Glutamatergic neuron (in vitro differentiated cells): ENCODE measurements around the gene TBC1D22B. TPM values are rescaled to one million over a fixed set of nuclear protein-coding genes. Genes with fewer than 3 reads are reported as not detected.

Source experiments
- DNase-seq: peaks from one replicate; pipeline ENCODE4 v3.0.0; 2022
- H3K27ac Mint-ChIP-seq: one replicate; pipeline ENCODE4 v1.8.0; 2020; ENCODE audit warnings: mild to moderate bottlenecking, mixed read lengths, inconsistent platforms; ENCODE audit not compliant: unreplicated experiment
- H3K27me3 Mint-ChIP-seq: one replicate; pipeline ENCODE4 v1.8.0; 2020; ENCODE audit warnings: mild to moderate bottlenecking, moderate library complexity, mixed read lengths, inconsistent platforms; ENCODE audit not compliant: unreplicated experiment
- H3K36me3 Mint-ChIP-seq: one replicate; pipeline ENCODE4 v1.8.0; 2020; ENCODE audit warnings: mild to moderate bottlenecking, mixed read lengths, inconsistent platforms; ENCODE audit not compliant: unreplicated experiment
- H3K4me1 Mint-ChIP-seq: one replicate; pipeline ENCODE4 v1.8.0; 2020; ENCODE audit warnings: mild to moderate bottlenecking, low read depth, mixed read lengths, inconsistent platforms; ENCODE audit not compliant: unreplicated experiment
- H3K4me3 Mint-ChIP-seq: one replicate; pipeline ENCODE4 v1.8.0; 2020; ENCODE audit warnings: mild to moderate bottlenecking, mixed read lengths, inconsistent platforms; ENCODE audit not compliant: unreplicated experiment
- H3K9me3 Mint-ChIP-seq: one replicate; pipeline ENCODE4 v1.8.0; 2020; ENCODE audit warnings: mild to moderate bottlenecking, moderate library complexity, mixed read lengths, inconsistent platforms; ENCODE audit not compliant: unreplicated experiment
- CTCF ChIP-seq: fragments of 200-600 bp; sonication (generic); IDR thresholded peaks from one replicate; pipeline ENCODE4 v1.5.0; 2021; ENCODE audit not compliant: partially characterized antibody, unreplicated experiment
- total RNA-seq: library from RNA; stranded (reverse); fragmentation: NEBNext Ultra II Directional; extraction: Animal tissue kit (Norgen Biotek cat#: 25700); gene quantifications from one replicate; pipeline ENCODE4 v1.2.1, GENCODE V29; 2021; ENCODE audit not compliant: unreplicated experiment

Gene TBC1D22B
- total RNA-seq, 1 donor from 2014 or later = 10.2 TPM

GRCh38 chr6:37354526-37355384 is 97.2 kb downstream of the TBC1D22B start:
- H3K9me3 Mint-ChIP-seq = peaks cover 4% of the 10 kb centered on the region
- peak overlapping the region; percentile 95 for H3K4me3 Mint-ChIP-seq
- H3K27ac Mint-ChIP-seq = no peak overlapping the region
- H3K36me3 Mint-ChIP-seq = no peaks in the 10 kb centered on the region
- H3K27me3 Mint-ChIP-seq = peaks cover 2% of the 10 kb centered on the region
- peak; percentile 41 for DNase-seq
- TF ChIP-seq CTCF = no peak
- peaks cover 14% of the 10 kb centered on the region for H3K4me1 Mint-ChIP-seq

DNA sequence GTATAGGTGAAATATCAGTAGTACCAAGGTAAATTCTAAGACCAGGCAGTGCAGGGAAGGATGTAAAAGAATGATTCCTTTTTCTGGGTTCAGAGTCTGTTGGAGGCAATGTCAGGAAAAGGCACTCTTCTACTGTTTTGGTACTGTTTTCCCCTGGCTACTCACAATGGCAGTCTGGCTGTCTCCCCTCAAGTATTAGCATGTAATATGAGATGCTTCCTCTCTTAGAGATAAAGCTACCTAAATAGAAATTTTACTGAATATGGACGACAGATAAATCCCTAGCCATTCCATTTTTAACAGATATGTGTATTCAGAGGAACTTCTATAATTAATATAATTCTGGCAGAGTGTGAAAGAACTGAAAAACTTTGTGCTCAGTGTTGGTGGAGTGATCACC is 99.7 kb downstream of the TBC1D22B start:
- Mint-ChIP-seq H3K27ac (no peak overlapping the region), H3K4me1 (peaks cover 14% of the 10 kb centered on the region), H3K4me3 (no peak overlapping the region), H3K36me3 (no peaks in the 10 kb centered on the region), H3K27me3 (peaks cover 2% of the 10 kb centered on the region), H3K9me3 (peaks cover 4% of the 10 kb centered on the region)
- TF ChIP-seq CTCF = no peak
- DNase-seq = no peak

DNA sequence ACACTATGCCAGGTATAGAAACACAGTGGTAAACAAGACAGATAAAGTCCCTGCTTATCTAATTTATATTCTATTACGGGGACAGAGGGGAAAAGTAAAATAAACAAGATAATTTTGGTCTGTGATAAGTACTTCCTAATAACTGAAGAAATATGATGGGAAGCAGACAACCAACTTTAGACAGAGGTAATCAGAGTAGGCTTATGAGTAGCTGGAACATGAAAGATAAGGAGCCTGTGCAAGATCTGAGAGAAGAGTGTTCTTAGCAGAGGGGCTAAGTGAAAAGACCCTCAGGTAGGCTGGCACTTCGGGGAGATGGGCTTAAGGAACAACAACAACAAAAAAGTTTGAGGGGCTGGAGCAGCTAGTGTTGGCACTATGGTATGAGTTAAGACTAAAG is 100.3 kb downstream of the TBC1D22B start:
- DNase-seq = no peak
- peaks cover 2% of the 10 kb centered on the region for H3K27me3 Mint-ChIP-seq
- peaks cover 4% of the 10 kb centered on the region for H3K9me3 Mint-ChIP-seq
- peaks cover 14% of the 10 kb centered on the region for H3K4me1 Mint-ChIP-seq
- no peaks in the 10 kb centered on the region for H3K36me3 Mint-ChIP-seq
- no peak overlapping the region for H3K4me3 Mint-ChIP-seq
- no peak for TF ChIP-seq CTCF
- no peak overlapping the region for H3K27ac Mint-ChIP-seq

DNA sequence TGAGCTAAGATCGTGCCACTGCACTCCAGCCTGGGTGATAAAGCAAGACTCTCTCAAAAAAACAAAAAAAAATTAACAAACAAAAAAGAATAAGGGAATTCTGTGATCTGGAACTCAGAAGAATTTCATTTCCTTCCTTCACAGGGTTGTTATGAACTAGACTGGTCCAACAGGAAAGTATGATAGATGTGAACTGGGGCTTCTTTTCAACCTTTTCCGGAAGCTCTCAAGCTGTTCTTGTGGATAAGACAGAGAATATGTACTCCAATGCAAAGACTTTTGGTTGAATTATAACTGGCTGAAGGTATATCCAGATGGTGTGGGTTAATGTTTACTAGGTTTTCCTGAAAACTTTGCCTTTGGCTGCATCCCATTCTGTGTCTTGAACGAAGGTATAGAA is 101.5 kb downstream of the TBC1D22B start:
- Mint-ChIP-seq H3K27ac (no peak overlapping the region), H3K4me1 (peaks cover 11% of the 10 kb centered on the region), H3K9me3 (no peaks in the 10 kb centered on the region), H3K4me3 (no peak overlapping the region), H3K27me3 (no peaks in the 10 kb centered on the region), H3K36me3 (no peaks in the 10 kb centered on the region)
- DNase-seq = no peak
- no peak for TF ChIP-seq CTCF

GRCh38 chr6:37362101-37362828 is 104.7 kb downstream of the TBC1D22B start:
- TF ChIP-seq CTCF = no peak
- Mint-ChIP-seq H3K4me1 (peaks cover 8% of the 10 kb centered on the region), H3K27me3 (peaks cover 2% of the 10 kb centered on the region), H3K4me3 (no peak overlapping the region), H3K9me3 (no peaks in the 10 kb centered on the region), H3K27ac (no peak overlapping the region), H3K36me3 (no peaks in the 10 kb centered on the region)
- DNase-seq = no peak
